H1 (cell line): ENCODE data around the gene PRKCA. TPM values are rescaled to one million over a fixed set of nuclear protein-coding genes. Genes with fewer than 3 reads are reported as not detected.

Experiments used
- CTCF ChIA-PET: fragments of 300-600 bp; sonication (Branson Sonifier 250); formaldehyde crosslinking; loops from one replicate; lab custom pipeline; 2021; ENCODE audit not compliant: partially characterized antibody; lab: Charles Lee
- POLR2A ChIA-PET: fragments of 300-600 bp; sonication (Branson Sonifier 250); formaldehyde crosslinking; loops from one replicate; lab custom pipeline; 2021; ENCODE audit warnings: inconsistent platforms; ENCODE audit not compliant: partially characterized antibody; lab: Charles Lee
- DNase-seq, 2 experiments: peaks; one replicate each; pipeline versions ENCODE4 v3.0.0 to v3.0.0-alpha.2; 2010 to 2022; ENCODE audit warnings: low spot score in 2 of 2, low read depth in 1 of 2, mixed read lengths in 1 of 2
- FAIRE-seq: peaks from 2 replicates; lab custom pipeline; 2011; peaks lifted over from hg19 to GRCh38; lab: Jason Lieb, UNC
- H2AFZ ChIP-seq: 2 replicates; pipeline ENCODE4 v1.8.1; 2012; ENCODE audit warnings: low read length, inconsistent platforms
- H2AK5ac ChIP-seq: 2 replicates; pipeline ENCODE4 v1.6.1; 2013; ENCODE audit warnings: low read depth, low read length
- H2BK120ac ChIP-seq: replicated peaks from 2 replicates; pipeline ENCODE3; 2013; ENCODE audit warnings: low read depth, low read length, inconsistent platforms
- H2BK12ac ChIP-seq: 2 replicates; pipeline ENCODE4 v1.6.1; 2013; ENCODE audit warnings: low read depth, low read length
- H2BK15ac ChIP-seq: 2 replicates; pipeline ENCODE4 v1.6.1; 2013; ENCODE audit warnings: low read length
- H2BK20ac ChIP-seq: 2 replicates; pipeline ENCODE4 v1.6.1; 2013; ENCODE audit warnings: low read length
- H2BK5ac ChIP-seq: 2 replicates; pipeline ENCODE4 v1.6.1; 2013; ENCODE audit warnings: low read depth, low read length
- H3K14ac ChIP-seq: 2 replicates; pipeline ENCODE4 v1.6.1; 2013; ENCODE audit warnings: inconsistent platforms; ENCODE audit not compliant: insufficient read length
- H3K18ac ChIP-seq: 2 replicates; pipeline ENCODE4 v1.6.1; 2013; ENCODE audit warnings: low read length; ENCODE audit errors: extremely low read depth
- H3K23ac ChIP-seq: 2 replicates; pipeline ENCODE4 v1.6.1; 2013; ENCODE audit warnings: inconsistent platforms; ENCODE audit not compliant: insufficient read length
- H3K23me2 ChIP-seq: 2 replicates; pipeline ENCODE4 v1.6.1; 2013; ENCODE audit warnings: low read depth, low read length
- H3K27ac ChIP-seq: 2 replicates; pipeline ENCODE4 v1.6.1; 2011; ENCODE audit warnings: low read depth, low read length, inconsistent platforms
- H3K27me3 ChIP-seq, 4 experiments: replicated peaks in 1 of 4; 1 replicate in 1 of 4; 2 replicates in 3 of 4; pipeline versions ENCODE4 v1.6.1 to v1.8.1; 2011 to 2013; ENCODE audit warnings: low read length in 3 of 4, mild to moderate bottlenecking in 3 of 4, inconsistent platforms in 2 of 4, mixed read lengths in 2 of 4, moderate library complexity in 1 of 4; ENCODE audit not compliant: control insufficient read depth in 3 of 4, insufficient read depth in 3 of 4; ENCODE audit errors: extremely low read depth in 1 of 4
- H3K36me3 ChIP-seq, 4 experiments: 2 replicates each; pipeline versions ENCODE4 v1.6.1 to v1.8.1; 2011 to 2013; ENCODE audit warnings: mild to moderate bottlenecking in 4 of 4, low read length in 3 of 4, moderate library complexity in 2 of 4, control low read depth in 1 of 4, inconsistent platforms in 1 of 4; ENCODE audit not compliant: insufficient read depth in 4 of 4, control insufficient read depth in 2 of 4
- H3K4ac ChIP-seq: replicated peaks from 2 replicates; pipeline ENCODE3; 2013; ENCODE audit warnings: low read length, low read depth, mixed read lengths, inconsistent platforms; ENCODE audit not compliant: insufficient read length
- H3K4me1 ChIP-seq, 4 experiments: replicated peaks in 1 of 4; 1 replicate in 1 of 4; 2 replicates in 3 of 4; pipeline versions ENCODE4 v1.6.1 to v1.8.1; 2011 to 2013; ENCODE audit warnings: low read length in 3 of 4, inconsistent platforms in 2 of 4, mixed read lengths in 1 of 4; ENCODE audit not compliant: insufficient read depth in 4 of 4, control insufficient read depth in 3 of 4
- H3K4me2 ChIP-seq, 2 experiments: 2 replicates each; pipeline versions ENCODE4 v1.6.1 to v1.8.1; 2011 to 2013; ENCODE audit warnings: low read depth in 2 of 2, low read length in 2 of 2, control low read depth in 1 of 2, inconsistent platforms in 1 of 2, mild to moderate bottlenecking in 1 of 2; ENCODE audit not compliant: insufficient read depth in 1 of 2
- H3K4me3 ChIP-seq, 4 experiments: fragments of 200-600, 300-600 bp in 1 of 4; sonication (generic), shearing (Covaris generic), sonication (Bioruptor Twin) in 1 of 4; 2 replicates each; pipeline versions ENCODE4 v1.5.1 to v1.8.1; 2011 to 2016; ENCODE audit warnings: low read length in 4 of 4, low read depth in 3 of 4, control low read depth in 2 of 4, inconsistent platforms in 2 of 4, mild to moderate bottlenecking in 2 of 4, mixed read lengths in 1 of 4, moderate library complexity in 1 of 4; ENCODE audit not compliant: insufficient read depth in 2 of 4; ENCODE audit errors: extremely low read depth in 1 of 4
- H3K56ac ChIP-seq: replicated peaks from 2 replicates; pipeline ENCODE3; 2013; ENCODE audit warnings: low read depth, mild to moderate bottlenecking, mixed read lengths, low read length, inconsistent platforms; ENCODE audit not compliant: insufficient read length
- H3K79me1 ChIP-seq: 2 replicates; pipeline ENCODE4 v1.6.1; 2013; ENCODE audit warnings: low read depth, low read length, control low read depth
- H3K79me2 ChIP-seq, 2 experiments: 2 replicates each; pipeline versions ENCODE4 v1.6.1 to v1.8.1; 2012 to 2013; ENCODE audit warnings: low read length in 2 of 2, mild to moderate bottlenecking in 2 of 2, inconsistent platforms in 1 of 2; ENCODE audit not compliant: insufficient read depth in 2 of 2, control insufficient read depth in 1 of 2
- H3K9ac ChIP-seq, 4 experiments: replicated peaks in 1 of 4; 1 replicate in 1 of 4; 2 replicates in 3 of 4; pipeline versions ENCODE4 v1.6.1 to v1.8.1; 2011 to 2013; ENCODE audit warnings: low read depth in 3 of 4, low read length in 3 of 4, control low read depth in 2 of 4, mild to moderate bottlenecking in 2 of 4, moderate library complexity in 2 of 4, inconsistent platforms in 1 of 4; ENCODE audit errors: extremely low read depth in 1 of 4
- H3K9me3 ChIP-seq, 2 experiments: 2 replicates each; pipeline versions ENCODE4 v1.6.1 to v1.8.1; 2012 to 2013; ENCODE audit warnings: mild to moderate bottlenecking in 2 of 2, moderate library complexity in 2 of 2, control low read depth in 1 of 2, inconsistent platforms in 1 of 2, low read depth in 1 of 2, low read length in 1 of 2, mixed read lengths in 1 of 2; ENCODE audit not compliant: insufficient read depth in 2 of 2
- H4K20me1 ChIP-seq, 2 experiments: replicated peaks in 1 of 2; 2 replicates each; pipeline versions ENCODE3 to v1.8.1; 2011 to 2013; ENCODE audit warnings: inconsistent platforms in 2 of 2, low read length in 2 of 2, mild to moderate bottlenecking in 1 of 2; ENCODE audit not compliant: insufficient read depth in 2 of 2, control insufficient read depth in 1 of 2
- H4K5ac ChIP-seq: 2 replicates; pipeline ENCODE4 v1.6.1; 2013; ENCODE audit warnings: low read length, low read depth, mixed read lengths, inconsistent platforms; ENCODE audit not compliant: insufficient read length
- H4K8ac ChIP-seq: 2 replicates; pipeline ENCODE4 v1.8.0; 2013; ENCODE audit warnings: mild to moderate bottlenecking, moderate library complexity, low read length, inconsistent platforms; ENCODE audit not compliant: insufficient read depth; ENCODE audit errors: extremely low read depth
- H4K91ac ChIP-seq: replicated peaks from 2 replicates; pipeline ENCODE3; 2013; ENCODE audit warnings: low read length, mixed read lengths, inconsistent platforms; ENCODE audit not compliant: insufficient read length
- BACH1 ChIP-seq: IDR thresholded peaks from 2 replicates; pipeline ENCODE4 v1.6.1; 2012; ENCODE audit warnings: low read length, improper control_type of control experiment
- CBX5 ChIP-seq: fragments of 300-800, 300-1000 bp; sonication (generic); IDR thresholded peaks from 2 replicates; pipeline ENCODE4 v1.7.1; 2016; ENCODE audit warnings: antibody characterized with exemption, low read length, low read depth
- CEBPB ChIP-seq: IDR thresholded peaks from 2 replicates; pipeline ENCODE4 v1.6.1; 2012; ENCODE audit warnings: low read depth, low read length
- MAFK ChIP-seq: IDR thresholded peaks from 2 replicates; pipeline ENCODE4 v1.6.1; 2012; ENCODE audit warnings: low read depth, mild to moderate bottlenecking, improper control_type of control experiment, low read length
- SIRT6 ChIP-seq: IDR thresholded peaks from one replicate; pipeline ENCODE4 v1.7.1; 2012; ENCODE audit warnings: low read length, inconsistent platforms
- TBP ChIP-seq: IDR thresholded peaks from 2 replicates; pipeline ENCODE4 v1.6.1; 2011; ENCODE audit warnings: low read depth, low read length, improper control_type of control experiment
- WGBS, 2 experiments: shearing (Covaris generic) in 1 of 2; methylation state at CpG; one replicate each; pipeline versions ENCODE4 v1.1.6 to v1.1.7; 2013 to 2015; ENCODE audit warnings: low lambda C conversion rate in 2 of 2, mixed read lengths in 2 of 2, inconsistent platforms in 1 of 2, low coverage in 1 of 2, missing lambda C conversion rate in 1 of 2; ENCODE audit not compliant: insufficient replicate concordance in 2 of 2, insufficient coverage in 1 of 2, insufficient read length in 1 of 2; ENCODE audit errors: extremely low coverage in 1 of 2, missing lambda C conversion rate in 1 of 2; 5-methylcytosine and 5-hydroxymethylcytosine counted together
- polyA plus RNA-seq, 7 experiments: library from polyadenylated mRNA; depleted of rRNA in 3 of 7; stranded (reverse) in 5 of 7; unstranded in 2 of 7; fragments of >200 nt in 5 of 7; fragments of 200-250 nt in 2 of 7; gene quantifications; 1 replicate in 5 of 7; 2 replicates in 1 of 7; 4 replicates in 1 of 7; pipeline versions ENCODE4 v1.2.1 to v1.2.3, GENCODE V29; 2011 to 2013; ENCODE audit warnings: missing spikeins in 2 of 7, mixed read lengths in 2 of 7
- total RNA-seq: library from RNA; stranded (reverse); fragmentation: NEBNext Ultra II Directional; extraction: Animal tissue kit (Norgen Biotek cat#: 25700); gene quantifications from 2 replicates; pipeline ENCODE4 v1.2.1, GENCODE V29; 2021
- TF ChIP-seq, protein P1 (sequence below): IDR thresholded peaks from 2 replicates; pipeline ENCODE4 v1.6.1; 2012; ENCODE audit warnings: inconsistent platforms
- TF ChIP-seq, protein P2 (sequence below): IDR thresholded peaks from 2 replicates; pipeline ENCODE4 v1.6.1; 2012; ENCODE audit warnings: low read length, inconsistent platforms
- TF ChIP-seq, protein P3 (sequence below), 3 experiments: IDR thresholded peaks; 1 replicate in 2 of 3; 2 replicates in 1 of 3; pipeline versions ENCODE4 v1.5.1 to v1.6.1; 2011; ENCODE audit warnings: low read length in 3 of 3, mild to moderate bottlenecking in 3 of 3, inconsistent platforms in 2 of 3, low read depth in 1 of 3, moderate library complexity in 1 of 3; ENCODE audit not compliant: insufficient read depth in 1 of 3; ENCODE audit errors: control extremely low read depth in 1 of 3

Gene PRKCA
- total and polyA plus RNA-seq, 2 of the 8 experiments (the other 6 are each of a cell fraction or from before 2014, with no cell fraction given), result 5.8 to 17.8 TPM

DNA sequence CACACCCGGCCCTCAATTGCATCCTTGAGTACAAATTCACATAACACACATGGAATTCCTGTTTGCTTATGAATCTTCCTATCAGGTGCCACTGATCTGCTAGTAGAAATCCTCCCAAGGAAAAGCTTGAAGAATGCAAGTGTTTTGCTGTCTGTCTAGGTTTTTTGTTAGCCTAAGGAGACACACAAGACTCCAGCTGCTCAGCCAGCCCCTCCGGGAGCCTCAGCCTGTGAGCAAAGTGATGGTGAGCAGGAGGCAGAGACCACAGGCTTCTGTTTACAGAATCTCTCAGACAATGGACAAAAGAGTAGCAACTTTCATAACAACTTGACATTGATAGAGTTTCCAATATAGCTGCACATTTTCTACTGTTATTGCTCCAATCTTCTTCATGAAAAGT lies 18.4 kb upstream of the PRKCA start:
- no peak overlapping the region for H2AFZ ChIP-seq
- WGBS, 2 experiments, result 76% methylated on average over 2 of the region's 2 CpGs; no CpG with 5 or more reads in 1 of the 2 experiments

More for the DNA sequence above, 18.4 kb upstream of the PRKCA start:
- Histone ChIP-seq H4K91ac (no peak overlapping the region), H3K4me3 (no peak overlapping the region), H2BK15ac (no peak overlapping the region), H2BK12ac (no peak overlapping the region), H3K36me3 (no peaks in the 10 kb centered on the region), H3K27me3 (no peaks in the 10 kb centered on the region; a peak in 1 of 7 replicates), H3K79me2 (no peaks in the 10 kb centered on the region), H3K27ac (no peak overlapping the region), H3K14ac (no peak overlapping the region), H4K8ac (no peak overlapping the region), H3K23me2 (no peaks in the 10 kb centered on the region), H2BK20ac (no peak overlapping the region), H3K4me2 (no peak overlapping the region), H3K4me1 (no peaks in the 10 kb centered on the region), H3K9me3 (no peaks in the 10 kb centered on the region), H3K4ac (no peak overlapping the region), H2AK5ac (no peak overlapping the region), H3K18ac (no peak overlapping the region), H3K56ac (no peak overlapping the region), H3K79me1 (no peaks in the 10 kb centered on the region), H3K9ac (no peak overlapping the region), H3K23ac (no peak overlapping the region), H2BK5ac (no peak overlapping the region), H4K20me1 (no peaks in the 10 kb centered on the region), H4K5ac (no peak overlapping the region), H2BK120ac (no peak overlapping the region)
- POLR2A ChIA-PET, result no interaction called here
- FAIRE-seq, result no peak
- TF ChIP-seq TBP (no peak), BACH1 (no peak), CBX5 (no peak), MAFK (no peak), SIRT6 (no peak), CEBPB (no peak)
- TF ChIP-seq, protein P1, sequence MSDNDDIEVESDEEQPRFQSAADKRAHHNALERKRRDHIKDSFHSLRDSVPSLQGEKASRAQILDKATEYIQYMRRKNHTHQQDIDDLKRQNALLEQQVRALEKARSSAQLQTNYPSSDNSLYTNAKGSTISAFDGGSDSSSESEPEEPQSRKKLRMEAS, result no peak
- TF ChIP-seq, protein P2, sequence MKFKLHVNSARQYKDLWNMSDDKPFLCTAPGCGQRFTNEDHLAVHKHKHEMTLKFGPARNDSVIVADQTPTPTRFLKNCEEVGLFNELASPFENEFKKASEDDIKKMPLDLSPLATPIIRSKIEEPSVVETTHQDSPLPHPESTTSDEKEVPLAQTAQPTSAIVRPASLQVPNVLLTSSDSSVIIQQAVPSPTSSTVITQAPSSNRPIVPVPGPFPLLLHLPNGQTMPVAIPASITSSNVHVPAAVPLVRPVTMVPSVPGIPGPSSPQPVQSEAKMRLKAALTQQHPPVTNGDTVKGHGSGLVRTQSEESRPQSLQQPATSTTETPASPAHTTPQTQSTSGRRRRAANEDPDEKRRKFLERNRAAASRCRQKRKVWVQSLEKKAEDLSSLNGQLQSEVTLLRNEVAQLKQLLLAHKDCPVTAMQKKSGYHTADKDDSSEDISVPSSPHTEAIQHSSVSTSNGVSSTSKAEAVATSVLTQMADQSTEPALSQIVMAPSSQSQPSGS, result no peak
- TF ChIP-seq, protein P3, sequence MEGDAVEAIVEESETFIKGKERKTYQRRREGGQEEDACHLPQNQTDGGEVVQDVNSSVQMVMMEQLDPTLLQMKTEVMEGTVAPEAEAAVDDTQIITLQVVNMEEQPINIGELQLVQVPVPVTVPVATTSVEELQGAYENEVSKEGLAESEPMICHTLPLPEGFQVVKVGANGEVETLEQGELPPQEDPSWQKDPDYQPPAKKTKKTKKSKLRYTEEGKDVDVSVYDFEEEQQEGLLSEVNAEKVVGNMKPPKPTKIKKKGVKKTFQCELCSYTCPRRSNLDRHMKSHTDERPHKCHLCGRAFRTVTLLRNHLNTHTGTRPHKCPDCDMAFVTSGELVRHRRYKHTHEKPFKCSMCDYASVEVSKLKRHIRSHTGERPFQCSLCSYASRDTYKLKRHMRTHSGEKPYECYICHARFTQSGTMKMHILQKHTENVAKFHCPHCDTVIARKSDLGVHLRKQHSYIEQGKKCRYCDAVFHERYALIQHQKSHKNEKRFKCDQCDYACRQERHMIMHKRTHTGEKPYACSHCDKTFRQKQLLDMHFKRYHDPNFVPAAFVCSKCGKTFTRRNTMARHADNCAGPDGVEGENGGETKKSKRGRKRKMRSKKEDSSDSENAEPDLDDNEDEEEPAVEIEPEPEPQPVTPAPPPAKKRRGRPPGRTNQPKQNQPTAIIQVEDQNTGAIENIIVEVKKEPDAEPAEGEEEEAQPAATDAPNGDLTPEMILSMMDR (IDR thresholded peaks at IDR 0.05; ENCODE audit: control extremely low read depth in 1 of 3, insufficient read depth in 1 of 3, low read depth in 1 of 3, low read length in 3 of 3), result no peak
- CTCF ChIA-PET, result interaction anchor here (0.9 kb wide), 1 partner anchor 30 kb away, joined by 3 read pairs; no protein-coding TSS in a partner anchor
- peak in 1 of 2 experiments; percentile 33 for DNase-seq
